ENCODE measurements around the gene CPN1. TPM values are rescaled to one million over a fixed set of nuclear protein-coding genes. Genes with fewer than 3 reads are reported as not detected.

The CPN1 gene
- total RNA-seq, 2 donors from 2014 or later: not detected

GRCh38 chr10:100008708-100009282, 72.9 kb downstream of the CPN1 start:
- Histone ChIP-seq H3K9ac (ENCODE audit: low read depth in 2 of 2, low read length in 2 of 2) (peak overlapping the region; percentile 87 to 92), H3K36me3 (no peaks in the 10 kb centered on the region), H3K27me3 (no peaks in the 10 kb centered on the region), H3K4me1 (peaks cover 10% of the 10 kb centered on the region), H3K9me3 (no peaks in the 10 kb centered on the region), H3K27ac (peak overlapping the region; percentile 68), H3K4me3 (peak overlapping the region; percentile 85)
- no peak for TF ChIP-seq CTCF (IDR thresholded peaks at IDR 0.05)
- intact Hi-C loops (cut with DNase I): no loop called here
- DNase-seq: no peak

GRCh38 chr10:100008142-100008522, 73.5 kb downstream of the CPN1 start:
- Histone ChIP-seq H3K9me3 (no peaks in the 10 kb centered on the region), H3K9ac (ENCODE audit: low read depth in 2 of 2, low read length in 2 of 2) (no peak overlapping the region), H3K4me3 (no peak overlapping the region), H3K36me3 (no peaks in the 10 kb centered on the region), H3K4me1 (peaks cover 10% of the 10 kb centered on the region), H3K27ac (no peak overlapping the region), H3K27me3 (no peaks in the 10 kb centered on the region)
- no peak for TF ChIP-seq CTCF (IDR thresholded peaks at IDR 0.05)
- no peak for DNase-seq
- intact Hi-C loops (cut with DNase I): no loop called here

- peaks cover 10% of the 10 kb centered on the region for H3K4me1 ChIP-seq
- no peaks in the 10 kb centered on the region for H3K9me3 ChIP-seq
- H3K27ac ChIP-seq: peak overlapping the region; percentile 62
- no peak for TF ChIP-seq CTCF (IDR thresholded peaks at IDR 0.05)
- no peak overlapping the region for H3K9ac ChIP-seq (ENCODE audit: low read depth in 2 of 2, low read length in 2 of 2)
- DNase-seq: no peak
- no peak overlapping the region for H3K4me3 ChIP-seq
- intact Hi-C loops (cut with DNase I): no loop called here
- H3K27me3 ChIP-seq: no peaks in the 10 kb centered on the region
- no peaks in the 10 kb centered on the region for H3K36me3 ChIP-seq
These were observed 74.2 kb downstream of the CPN1 start for GRCh38 chr10:100007231-100008141.

DNA sequence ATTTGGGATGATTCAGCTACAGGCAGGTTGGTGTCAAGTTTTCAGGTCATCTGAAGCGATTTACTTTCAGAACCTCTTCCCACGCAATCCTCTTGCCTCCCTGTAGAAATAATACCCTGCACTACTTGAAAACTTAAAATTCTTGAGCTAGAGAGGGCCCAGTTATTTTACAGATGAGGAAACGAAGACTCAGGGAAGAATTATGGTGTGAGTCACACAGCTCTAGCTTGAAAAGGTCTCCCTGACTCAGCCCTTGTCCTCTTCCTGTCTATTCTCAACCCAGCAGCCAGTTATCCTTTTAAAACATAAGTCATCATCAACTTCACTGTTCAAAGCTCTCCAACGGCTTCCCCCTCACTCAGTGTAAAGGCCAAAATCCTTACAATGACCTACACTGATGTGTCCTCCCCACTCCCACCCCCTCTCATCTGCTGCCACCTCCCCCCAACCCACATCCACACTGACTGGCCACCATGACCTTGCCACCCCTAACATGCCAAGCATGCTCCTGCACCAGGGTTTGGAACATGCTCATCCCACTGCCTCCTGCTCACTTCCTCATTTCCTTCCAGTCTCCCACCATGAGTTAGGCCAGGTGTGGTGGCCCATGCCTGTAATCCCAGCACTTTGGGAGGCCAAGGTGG, 75.3 kb downstream of the CPN1 start:
- Histone ChIP-seq H3K27ac (peak overlapping the region; percentile 62), H3K4me3 (no peak overlapping the region), H3K27me3 (no peaks in the 10 kb centered on the region), H3K4me1 (peaks cover 10% of the 10 kb centered on the region), H3K9me3 (no peaks in the 10 kb centered on the region), H3K9ac (ENCODE audit: low read depth in 2 of 2, low read length in 2 of 2) (no peak overlapping the region), H3K36me3 (no peaks in the 10 kb centered on the region)
- intact Hi-C loops (cut with DNase I): no loop called here
- no peak for DNase-seq
- TF ChIP-seq CTCF (IDR thresholded peaks at IDR 0.05): no peak

DNA sequence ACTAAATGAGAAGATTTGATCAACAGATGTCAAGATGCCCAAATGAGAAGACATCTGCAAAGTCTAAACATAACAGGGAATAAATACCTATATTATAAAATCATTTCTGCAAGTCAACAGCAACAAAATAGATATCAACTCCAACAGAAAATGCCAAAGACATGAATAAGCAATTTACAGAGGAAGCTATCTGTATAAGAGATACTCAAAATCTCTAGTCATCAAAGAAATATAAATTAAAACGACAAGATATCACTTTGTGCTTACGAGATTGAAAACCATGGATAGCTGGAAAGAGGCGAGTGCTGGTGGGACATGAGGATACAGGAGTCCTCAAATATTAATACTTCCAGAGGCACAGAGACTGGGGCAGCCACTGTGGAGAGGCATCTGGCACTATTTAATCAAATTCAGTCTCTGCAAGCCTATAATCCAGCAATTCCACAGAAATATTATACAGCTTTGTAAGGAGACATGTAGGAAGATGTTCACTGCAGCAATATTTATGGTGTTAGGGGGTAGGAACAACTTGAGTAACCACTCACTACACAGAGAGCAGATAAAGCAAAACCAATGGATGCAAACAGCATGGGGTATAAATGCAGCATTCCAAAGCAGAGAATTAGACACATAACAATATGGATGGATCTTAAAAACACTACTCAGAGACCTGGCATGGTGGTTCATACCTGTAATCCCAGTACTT, 76.7 kb downstream of the CPN1 start:
- intact Hi-C loops (cut with DNase I): no loop called here

More for the DNA sequence above, 76.7 kb downstream of the CPN1 start:
- H3K4me3 ChIP-seq: no peak overlapping the region
- no peak for TF ChIP-seq CTCF (IDR thresholded peaks at IDR 0.05)
- peaks cover 10% of the 10 kb centered on the region for H3K4me1 ChIP-seq
- no peak for DNase-seq
- peak overlapping the region; percentile 62 for H3K27ac ChIP-seq
- no peaks in the 10 kb centered on the region for H3K9me3 ChIP-seq
- H3K36me3 ChIP-seq: no peaks in the 10 kb centered on the region
- H3K27me3 ChIP-seq: no peaks in the 10 kb centered on the region
- no peak overlapping the region for H3K9ac ChIP-seq (ENCODE audit: low read depth in 2 of 2, low read length in 2 of 2)

All from colonic mucosa (tissue), 4 donors.